22Rv1 (cell line): Measurements from ENCODE around the gene HS6ST3.

ENCODE experiments used
- H3K27ac ChIP-seq: fragments of 450-650 bp; 2 replicates; pipeline ENCODE4 v1.5.1; 2017
- CTCF ChIP-seq: fragments of 450-650 bp; IDR thresholded peaks from 2 replicates; pipeline ENCODE4 v1.5.1; 2017; ENCODE audit warnings: mild to moderate bottlenecking
- ZFX ChIP-seq: fragments of 450-650 bp; IDR thresholded peaks from 2 replicates; pipeline ENCODE4 v1.6.1; 2017; ENCODE audit warnings: antibody characterized with exemption, borderline replicate concordance

HS6ST3 gene

GRCh38 chr13:96781141-96781540, 691.2 kb downstream of the HS6ST3 start:
- H3K27ac ChIP-seq, result no peak overlapping the region
- TF ChIP-seq ZFX, result no peak
- TF ChIP-seq CTCF, result no peak

- TF ChIP-seq ZFX (no peak), CTCF (no peak)
- no peak overlapping the region for H3K27ac ChIP-seq
Observed at GRCh38 chr13:96782186-96782585, 692.3 kb downstream of the HS6ST3 start.

GRCh38 chr13:96783057-96783456, 693.1 kb downstream of the HS6ST3 start:
- TF ChIP-seq ZFX (no peak), CTCF (no peak)
- no peak overlapping the region for H3K27ac ChIP-seq

GRCh38 chr13:96783511-96783910, 693.6 kb downstream of the HS6ST3 start:
- TF ChIP-seq ZFX (no peak), CTCF (no peak)
- H3K27ac ChIP-seq, result no peak overlapping the region

- H3K27ac ChIP-seq, result no peak overlapping the region
- no peak for TF ChIP-seq ZFX
- TF ChIP-seq CTCF, result no peak
Observed at GRCh38 chr13:96785986-96786385, 696.1 kb downstream of the HS6ST3 start.

- TF ChIP-seq CTCF, result no peak
- no peak for TF ChIP-seq ZFX
- H3K27ac ChIP-seq, result no peak overlapping the region
Observed at GRCh38 chr13:96792188-96792587, 702.3 kb downstream of the HS6ST3 start.

GRCh38 chr13:96792736-96793403, 703.0 kb downstream of the HS6ST3 start:
- no peak for TF ChIP-seq CTCF
- no peak for TF ChIP-seq ZFX
- no peak overlapping the region for H3K27ac ChIP-seq
